Parathyroid adenoma (tissue), 2 donors: Measurements from ENCODE around the gene DTNA.

Experiments used
- H2AFZ ChIP-seq: fragments of 300-600 bp; sonication (generic); one replicate; pipeline ENCODE4 v1.7.0; 2017; ENCODE audit warnings: antibody characterized with exemption, mild to moderate bottlenecking
- H3K27ac ChIP-seq: fragments of 300-600 bp; sonication (generic); one replicate; pipeline ENCODE4 v1.7.0; 2017
- H3K27me3 ChIP-seq: fragments of 300-600 bp; sonication (generic); one replicate; pipeline ENCODE4 v1.7.0; 2017; ENCODE audit warnings: low read length; ENCODE audit not compliant: control insufficient read depth, insufficient read depth
- H3K36me3 ChIP-seq: fragments of 300-600 bp; sonication (generic); one replicate; pipeline ENCODE4 v1.7.0; 2017; ENCODE audit warnings: low read length; ENCODE audit not compliant: control insufficient read depth, insufficient read depth
- H3K4me1 ChIP-seq: fragments of 300-600 bp; sonication (generic); one replicate; pipeline ENCODE4 v1.7.0; 2017; ENCODE audit warnings: control low read depth
- H3K4me2 ChIP-seq: fragments of 300-600 bp; sonication (generic); one replicate; pipeline ENCODE4 v1.7.0; 2017; ENCODE audit warnings: low read length
- H3K4me3 ChIP-seq: fragments of 300-600 bp; sonication (generic); one replicate; pipeline ENCODE4 v1.7.0; 2017; ENCODE audit warnings: low read depth, low read length
- H3K79me2 ChIP-seq: fragments of 300-600 bp; sonication (generic); one replicate; pipeline ENCODE4 v1.7.0; 2017; ENCODE audit warnings: control low read depth
- H3K9ac ChIP-seq: fragments of 300-600 bp; sonication (generic); one replicate; pipeline ENCODE4 v1.7.0; 2017; ENCODE audit warnings: mild to moderate bottlenecking
- H3K9me3 ChIP-seq: fragments of 300-600 bp; sonication (generic); one replicate; pipeline ENCODE4 v1.7.0; 2017; ENCODE audit warnings: low read length; ENCODE audit not compliant: control insufficient read depth
- CTCF ChIP-seq: fragments of 300-600 bp; sonication (generic); IDR thresholded peaks from one replicate; pipeline ENCODE4 v1.7.0; 2017; ENCODE audit warnings: antibody characterized with exemption, mild to moderate bottlenecking
- donor health status: primary hyperparathyroidism.

The DTNA gene

GRCh38 chr18:34938090-34938489 lies 228.0 kb downstream of the DTNA start:
- no peaks in the 10 kb centered on the region for H3K36me3 ChIP-seq
- H3K9me3 ChIP-seq, result no peaks in the 10 kb centered on the region
- no peak overlapping the region for H2AFZ ChIP-seq
- H3K9ac ChIP-seq, result no peak overlapping the region
- no peak overlapping the region for H3K27ac ChIP-seq
- no peaks in the 10 kb centered on the region for H3K27me3 ChIP-seq
- H3K4me3 ChIP-seq, result no peak overlapping the region
- no peaks in the 10 kb centered on the region for H3K4me1 ChIP-seq
- no peak overlapping the region for H3K4me2 ChIP-seq
- H3K79me2 ChIP-seq, result no peaks in the 10 kb centered on the region
- no peak for TF ChIP-seq CTCF
